ENCODE results near the gene NACC1.

DNA sequence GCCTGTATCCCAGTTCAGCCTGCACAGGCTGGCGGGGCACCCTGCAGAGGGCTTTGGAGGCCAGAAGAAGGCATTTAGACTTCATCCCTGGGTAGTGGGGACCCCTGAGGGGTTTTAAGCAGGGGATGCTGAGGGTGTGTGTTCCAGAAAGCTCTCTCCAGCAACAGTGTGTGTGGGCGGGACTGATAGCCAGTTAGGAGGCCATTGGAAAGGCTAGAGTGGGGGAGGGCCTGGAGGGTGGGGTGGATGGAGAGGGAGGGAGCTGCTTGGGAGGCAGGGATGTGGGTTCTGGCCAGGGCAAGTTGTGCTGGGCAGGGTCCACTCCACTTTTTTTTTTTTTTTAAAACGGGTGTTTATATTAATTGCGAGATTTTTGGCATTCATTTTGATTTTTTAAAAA lies 43.7 kb upstream of the NACC1 start:
- TF ChIP-seq, protein P1, sequence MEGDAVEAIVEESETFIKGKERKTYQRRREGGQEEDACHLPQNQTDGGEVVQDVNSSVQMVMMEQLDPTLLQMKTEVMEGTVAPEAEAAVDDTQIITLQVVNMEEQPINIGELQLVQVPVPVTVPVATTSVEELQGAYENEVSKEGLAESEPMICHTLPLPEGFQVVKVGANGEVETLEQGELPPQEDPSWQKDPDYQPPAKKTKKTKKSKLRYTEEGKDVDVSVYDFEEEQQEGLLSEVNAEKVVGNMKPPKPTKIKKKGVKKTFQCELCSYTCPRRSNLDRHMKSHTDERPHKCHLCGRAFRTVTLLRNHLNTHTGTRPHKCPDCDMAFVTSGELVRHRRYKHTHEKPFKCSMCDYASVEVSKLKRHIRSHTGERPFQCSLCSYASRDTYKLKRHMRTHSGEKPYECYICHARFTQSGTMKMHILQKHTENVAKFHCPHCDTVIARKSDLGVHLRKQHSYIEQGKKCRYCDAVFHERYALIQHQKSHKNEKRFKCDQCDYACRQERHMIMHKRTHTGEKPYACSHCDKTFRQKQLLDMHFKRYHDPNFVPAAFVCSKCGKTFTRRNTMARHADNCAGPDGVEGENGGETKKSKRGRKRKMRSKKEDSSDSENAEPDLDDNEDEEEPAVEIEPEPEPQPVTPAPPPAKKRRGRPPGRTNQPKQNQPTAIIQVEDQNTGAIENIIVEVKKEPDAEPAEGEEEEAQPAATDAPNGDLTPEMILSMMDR (IDR thresholded peaks at IDR 0.05), result no peak
- no peak for TF ChIP-seq POLR2A (IDR thresholded peaks at IDR 0.05)

Measured in vagina (tissue), 2 donors.